IPS-18c (cell line): Measurements from ENCODE around the gene FAS.

Experiments
- H3K4me3 ChIP-seq: 2 replicates; pipeline ENCODE4 v1.7.0; 2013; ENCODE audit warnings: low read depth, mild to moderate bottlenecking, low read length, moderate library complexity; ENCODE audit not compliant: insufficient read depth
- H3K9me3 ChIP-seq: one replicate; pipeline ENCODE4 v1.6.1; 2013; ENCODE audit warnings: mild to moderate bottlenecking, low read length, moderate library complexity; ENCODE audit not compliant: control insufficient read depth, insufficient read depth

The FAS gene

DNA sequence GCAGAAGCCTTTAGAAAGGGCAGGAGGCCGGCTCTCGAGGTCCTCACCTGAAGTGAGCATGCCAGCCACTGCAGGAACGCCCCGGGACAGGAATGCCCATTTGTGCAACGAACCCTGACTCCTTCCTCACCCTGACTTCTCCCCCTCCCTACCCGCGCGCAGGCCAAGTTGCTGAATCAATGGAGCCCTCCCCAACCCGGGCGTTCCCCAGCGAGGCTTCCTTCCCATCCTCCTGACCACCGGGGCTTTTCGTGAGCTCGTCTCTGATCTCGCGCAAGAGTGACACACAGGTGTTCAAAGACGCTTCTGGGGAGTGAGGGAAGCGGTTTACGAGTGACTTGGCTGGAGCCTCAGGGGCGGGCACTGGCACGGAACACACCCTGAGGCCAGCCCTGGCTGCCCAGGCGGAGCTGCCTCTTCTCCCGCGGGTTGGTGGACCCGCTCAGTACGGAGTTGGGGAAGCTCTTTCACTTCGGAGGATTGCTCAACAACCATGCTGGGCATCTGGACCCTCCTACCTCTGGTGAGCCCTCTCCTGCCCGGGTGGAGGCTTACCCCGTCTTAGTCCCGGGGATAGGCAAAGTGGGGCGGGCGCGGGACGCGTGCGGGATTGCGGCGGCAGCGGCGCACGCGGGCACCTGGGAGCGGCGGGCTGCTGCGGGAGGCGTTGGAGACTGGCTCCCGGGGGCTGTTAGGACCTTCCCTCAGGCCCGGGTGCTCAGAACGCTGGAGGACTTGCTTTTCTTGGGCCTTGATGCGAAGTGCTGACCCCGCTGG lies at the start of gene FAS:
TSS of gene FAS (plus strand) at position 415 of the 777 bp plus-strand sequence. CDS start at position 494, 79 bp downstream.
- peaks cover 2% of the 10 kb centered on the region for H3K9me3 ChIP-seq
- peak within 1 kb of the TSS; percentile 89 for H3K4me3 ChIP-seq

DNA sequence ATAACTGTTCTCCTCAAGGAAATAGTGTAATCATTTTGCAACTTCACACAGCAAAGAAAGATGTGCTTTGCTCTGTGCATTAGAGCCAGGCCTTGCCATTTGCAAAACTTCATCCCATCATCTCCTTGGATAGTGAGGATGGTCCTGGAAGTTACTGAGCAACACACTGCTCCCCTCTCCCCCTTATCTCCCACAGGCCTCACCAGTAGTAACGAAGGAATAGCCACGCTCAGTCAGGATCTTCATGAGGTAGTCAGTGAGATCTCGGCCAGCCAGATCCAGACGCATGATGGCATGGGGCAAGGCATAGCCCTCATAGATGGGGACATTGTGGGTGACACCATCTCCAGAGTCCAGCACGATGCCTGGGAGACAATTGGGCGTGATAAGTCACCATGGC lies 49.6 kb upstream of the FAS start:
- Histone ChIP-seq H3K4me3 (no peak overlapping the region), H3K9me3 (no peaks in the 10 kb centered on the region)

DNA sequence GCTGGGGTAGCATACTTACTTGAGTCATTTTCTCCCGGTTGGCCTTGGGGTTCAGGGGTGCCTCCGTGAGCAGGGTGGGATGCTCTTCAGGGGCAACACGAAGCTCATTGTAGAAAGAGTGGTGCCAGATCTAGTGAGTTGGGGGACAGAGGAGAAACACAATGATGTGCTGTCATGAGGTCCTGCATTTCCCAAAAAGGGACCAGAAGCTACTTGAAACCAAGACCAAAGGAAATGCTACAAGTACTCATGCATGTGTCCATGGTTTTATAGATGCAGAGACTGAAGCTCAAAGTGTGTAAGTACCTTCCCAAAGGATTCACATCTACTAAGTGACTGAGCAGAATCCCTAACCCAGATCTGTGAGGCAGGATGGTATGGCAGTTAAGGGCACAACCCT lies 46.8 kb upstream of the FAS start:
- H3K9me3 ChIP-seq: no peaks in the 10 kb centered on the region
- no peak overlapping the region for H3K4me3 ChIP-seq

DNA sequence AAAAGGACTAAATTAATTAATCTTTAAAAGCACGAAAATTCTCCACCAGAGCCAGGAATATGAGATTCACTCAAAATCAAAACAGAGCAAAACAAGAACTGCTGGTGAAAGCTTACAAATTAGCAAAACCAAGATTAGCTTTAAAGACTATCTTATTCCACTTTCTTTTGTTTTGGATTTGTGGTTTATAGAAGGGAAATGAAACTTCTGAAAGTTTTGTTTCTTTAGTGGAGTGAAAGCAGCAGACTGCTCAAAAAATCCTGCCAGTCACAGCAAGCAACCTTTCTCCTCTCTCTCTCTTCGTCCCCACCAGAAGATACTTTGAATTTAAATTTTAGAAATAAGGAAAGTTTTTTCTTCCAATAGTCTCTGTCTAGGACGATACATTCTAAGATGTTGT lies 45.8 kb upstream of the FAS start:
- no peaks in the 10 kb centered on the region for H3K9me3 ChIP-seq
- no peak overlapping the region for H3K4me3 ChIP-seq

DNA sequence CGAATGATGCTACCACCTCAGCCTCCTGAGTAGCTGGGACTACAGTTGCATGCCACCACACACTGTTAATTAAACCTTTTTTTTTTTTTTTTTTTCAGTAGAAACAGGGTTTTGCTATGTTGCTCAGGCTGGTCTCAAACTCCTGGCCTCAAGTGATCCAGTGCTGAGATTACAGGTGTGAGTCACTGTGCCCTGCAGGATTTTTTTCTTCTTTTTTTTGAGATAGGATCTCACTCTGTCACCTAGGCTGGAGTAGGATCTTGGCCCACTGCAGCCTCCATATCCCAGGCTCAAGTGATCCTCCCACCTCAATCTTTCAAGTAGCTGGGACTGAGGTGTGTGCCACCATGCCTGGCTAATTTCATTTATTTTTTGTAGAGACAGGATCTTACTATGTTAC lies 44.4 kb upstream of the FAS start:
- no peaks in the 10 kb centered on the region for H3K9me3 ChIP-seq
- H3K4me3 ChIP-seq: no peak overlapping the region

DNA sequence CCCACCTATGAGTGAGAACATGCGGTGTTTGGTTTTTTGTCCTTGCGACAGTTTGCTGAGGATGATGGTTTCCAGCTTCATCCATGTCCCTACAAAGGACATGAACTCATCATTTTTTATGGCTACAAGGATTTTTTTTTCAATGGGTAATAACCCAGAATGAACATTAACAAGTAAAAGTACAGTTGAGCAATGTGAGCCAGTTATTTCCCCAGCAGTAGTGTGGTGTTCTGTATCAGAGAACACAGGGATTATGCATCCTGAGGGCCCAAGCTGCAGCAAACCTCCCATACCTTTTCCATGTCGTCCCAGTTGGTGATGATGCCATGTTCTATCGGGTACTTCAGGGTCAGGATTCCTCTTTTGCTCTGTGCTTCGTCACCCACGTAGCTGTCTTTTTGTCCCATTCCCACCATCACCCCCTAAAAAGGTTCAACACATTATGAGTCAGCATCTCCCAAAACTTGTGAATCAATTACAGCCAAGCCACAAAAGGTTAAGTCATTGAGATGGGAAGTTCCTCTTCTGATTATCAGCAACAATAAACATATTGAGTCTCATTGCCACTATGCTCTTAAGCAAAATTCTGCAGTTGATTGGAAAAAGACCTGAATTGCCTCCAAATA lies 43.5 kb upstream of the FAS start:
- Histone ChIP-seq H3K9me3 (no peaks in the 10 kb centered on the region), H3K4me3 (no peak overlapping the region)

DNA sequence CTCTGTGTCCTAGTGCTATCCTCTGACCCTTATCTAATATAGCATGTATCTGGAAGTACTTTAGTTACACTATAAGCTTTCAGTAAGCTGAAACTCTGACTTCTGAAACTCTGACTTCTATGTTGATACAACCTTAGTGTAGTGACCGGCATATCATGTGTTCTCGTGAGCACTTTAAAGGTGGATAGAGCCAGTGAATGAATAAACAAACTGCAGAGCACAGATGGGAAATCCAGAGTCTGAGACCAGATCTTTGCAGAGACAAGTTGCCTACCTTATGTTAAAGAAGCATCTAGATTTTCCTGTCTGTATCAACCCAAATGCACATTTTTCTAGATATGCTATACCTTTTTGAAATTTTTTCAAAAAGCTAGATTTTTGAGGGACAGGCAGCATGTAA lies 41.5 kb upstream of the FAS start:
- Histone ChIP-seq H3K9me3 (no peaks in the 10 kb centered on the region), H3K4me3 (no peak overlapping the region)

DNA sequence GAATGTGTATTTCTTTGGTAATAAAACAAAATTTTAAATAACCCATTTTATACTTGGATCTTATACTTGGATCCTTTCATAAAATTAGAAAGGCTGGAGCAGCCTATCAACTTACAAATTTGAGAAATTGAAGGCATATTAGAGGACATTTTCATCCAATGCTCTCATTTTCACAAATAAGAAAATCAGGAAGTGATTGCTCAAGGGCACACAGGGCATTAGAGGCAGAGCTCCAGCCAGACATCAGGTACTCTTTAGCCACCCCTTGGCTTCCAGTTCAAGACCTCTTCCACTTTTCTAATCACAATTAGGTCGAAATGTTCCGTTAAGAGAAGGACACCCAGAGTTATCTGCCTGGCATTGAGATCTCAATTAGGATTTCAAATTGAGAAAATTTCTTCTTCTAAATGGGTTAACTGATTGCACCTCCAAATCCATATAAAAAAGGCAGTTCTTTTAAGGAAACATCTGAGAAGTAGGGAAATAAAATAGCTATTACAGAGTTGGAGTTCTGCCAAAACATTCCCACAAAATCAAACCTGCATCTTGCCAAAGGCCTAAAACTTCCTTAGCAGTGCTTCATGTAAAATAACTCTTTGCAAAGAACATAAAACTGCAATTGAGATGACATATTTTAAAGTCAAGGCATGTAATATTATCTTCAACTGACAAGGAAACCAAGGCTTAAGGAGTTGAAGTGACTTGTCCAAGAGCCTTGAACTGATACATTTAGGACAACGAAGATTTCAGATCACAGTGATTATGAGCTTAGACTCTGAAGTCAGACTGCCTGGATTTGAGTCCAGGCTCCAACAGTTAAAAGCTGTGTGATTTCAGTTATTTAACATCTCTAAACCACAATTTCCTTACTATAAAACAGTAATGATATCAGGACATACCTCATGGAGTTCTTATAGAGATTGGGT lies 40.4 kb upstream of the FAS start:
- no peaks in the 10 kb centered on the region for H3K9me3 ChIP-seq
- H3K4me3 ChIP-seq: no peak overlapping the region

DNA sequence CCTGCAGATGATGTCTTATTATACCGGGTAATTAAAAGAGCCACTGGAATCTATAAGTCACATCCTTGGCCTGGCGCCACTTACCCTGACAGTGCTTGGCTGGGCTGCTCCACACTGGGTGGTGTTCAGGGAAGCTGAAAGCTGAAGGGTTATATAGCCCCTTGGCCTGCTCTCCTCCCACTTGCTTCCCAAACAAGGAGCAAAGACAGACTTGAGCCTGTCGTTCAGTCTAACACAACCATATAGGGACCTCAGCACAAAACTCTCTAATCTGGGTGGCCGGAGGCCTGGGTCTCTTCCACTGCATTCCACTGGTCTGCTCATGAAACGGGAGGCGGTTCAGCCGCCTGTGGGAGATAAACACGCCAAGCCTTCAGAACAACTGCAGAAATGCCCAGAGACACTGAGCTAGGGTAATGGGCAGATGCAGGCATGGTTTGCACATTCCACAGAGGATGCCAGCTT lies 37.9 kb upstream of the FAS start, which contains the start of gene ACTA2:
TSS of gene ACTA2 (minus strand) at position 127 of the 465 bp plus-strand sequence. CDS start 3,843 bp downstream, outside the sequence.
- H3K4me3 ChIP-seq: no peak within 1 kb of the TSS
- H3K9me3 ChIP-seq: no peaks in the 10 kb centered on the region

DNA sequence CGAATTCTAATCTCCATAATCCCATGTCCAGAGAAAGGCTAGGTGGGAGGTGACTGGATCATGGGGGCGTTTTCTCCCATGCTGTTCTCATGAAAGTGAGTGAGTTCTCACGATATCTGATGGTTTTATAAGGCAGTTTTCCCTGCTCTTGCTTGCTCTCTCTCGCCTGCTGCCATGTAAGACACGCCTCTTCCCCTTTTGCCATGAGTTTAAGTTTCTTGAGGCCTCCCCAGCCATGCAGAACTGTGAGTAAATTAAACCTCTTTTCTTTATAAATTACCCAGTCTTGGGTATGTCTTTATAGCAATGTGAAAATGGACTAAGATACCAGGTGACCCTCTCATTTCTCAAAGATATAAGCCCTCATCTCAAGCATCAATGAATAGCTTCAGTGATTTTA lies 36.9 kb upstream of the FAS start:
- no peaks in the 10 kb centered on the region for H3K9me3 ChIP-seq
- H3K4me3 ChIP-seq: no peak overlapping the region

DNA sequence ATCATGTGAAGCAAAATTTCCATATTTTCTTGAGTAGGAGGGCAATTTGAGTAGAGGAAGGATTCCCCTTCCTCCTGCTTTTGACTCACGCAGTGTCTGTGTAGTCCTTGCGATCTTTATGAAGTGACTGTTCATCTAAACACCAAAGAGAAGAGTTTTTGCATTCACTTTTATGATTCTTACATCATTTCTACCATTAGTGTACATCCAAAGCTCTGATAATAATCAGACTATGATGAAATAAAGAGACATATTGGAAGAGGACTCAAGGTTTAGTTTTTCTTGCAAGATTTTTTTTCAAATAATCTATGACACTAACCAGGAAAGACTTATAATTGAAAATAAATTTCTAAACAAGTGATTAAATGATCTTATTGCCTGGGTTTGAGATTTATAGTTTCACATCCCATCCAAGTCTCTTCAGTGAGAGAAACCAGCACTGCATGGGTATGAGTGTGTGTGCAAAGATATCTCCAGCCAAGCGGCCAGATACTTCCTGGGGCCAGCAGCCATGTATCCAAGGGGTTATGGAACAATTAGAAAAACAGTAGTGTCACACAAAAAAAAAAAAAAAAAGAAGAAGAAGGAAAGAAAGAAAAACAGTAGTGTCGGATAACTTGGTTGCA lies 36.0 kb upstream of the FAS start:
- no peak overlapping the region for H3K4me3 ChIP-seq
- no peaks in the 10 kb centered on the region for H3K9me3 ChIP-seq

DNA sequence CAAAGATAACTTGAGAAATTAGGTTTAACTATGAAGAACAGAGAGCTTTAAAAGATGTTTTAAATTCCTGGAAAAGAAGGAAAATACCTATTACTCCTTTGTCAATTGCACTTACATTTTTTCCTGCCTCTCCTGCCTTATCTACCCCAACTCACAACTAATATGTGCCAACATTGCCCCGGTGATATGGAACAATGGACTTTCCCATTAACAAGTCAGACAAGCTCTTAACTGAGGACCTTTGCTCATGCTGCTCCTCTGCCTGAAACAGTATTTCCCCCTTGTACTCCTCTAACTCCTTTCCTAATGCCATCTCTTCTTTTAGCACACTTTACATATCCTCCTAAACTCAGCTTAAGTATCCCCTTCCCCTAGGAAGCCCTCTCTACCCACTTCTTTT lies 33.2 kb upstream of the FAS start:
- H3K4me3 ChIP-seq: no peak overlapping the region
- no peaks in the 10 kb centered on the region for H3K9me3 ChIP-seq

DNA sequence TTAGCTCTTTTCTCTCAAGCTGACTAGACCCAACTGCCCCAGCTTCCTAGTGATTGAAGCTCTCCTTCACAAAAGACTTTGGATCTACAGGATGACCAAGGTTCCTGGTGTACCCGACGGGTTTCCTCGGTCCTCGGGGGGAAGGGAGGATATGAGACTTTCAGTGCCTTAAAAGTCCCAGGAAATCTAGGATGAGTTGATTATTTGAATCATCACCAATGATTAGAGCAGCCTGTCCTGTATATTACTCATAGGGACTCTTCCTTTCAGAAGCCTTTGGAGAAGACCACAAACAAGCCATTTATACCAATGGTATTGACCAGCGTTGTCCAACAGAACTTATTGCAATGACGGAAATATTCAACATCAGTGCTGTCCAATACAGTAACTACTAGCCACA lies 31.9 kb upstream of the FAS start:
- no peak overlapping the region for H3K4me3 ChIP-seq
- no peaks in the 10 kb centered on the region for H3K9me3 ChIP-seq

DNA sequence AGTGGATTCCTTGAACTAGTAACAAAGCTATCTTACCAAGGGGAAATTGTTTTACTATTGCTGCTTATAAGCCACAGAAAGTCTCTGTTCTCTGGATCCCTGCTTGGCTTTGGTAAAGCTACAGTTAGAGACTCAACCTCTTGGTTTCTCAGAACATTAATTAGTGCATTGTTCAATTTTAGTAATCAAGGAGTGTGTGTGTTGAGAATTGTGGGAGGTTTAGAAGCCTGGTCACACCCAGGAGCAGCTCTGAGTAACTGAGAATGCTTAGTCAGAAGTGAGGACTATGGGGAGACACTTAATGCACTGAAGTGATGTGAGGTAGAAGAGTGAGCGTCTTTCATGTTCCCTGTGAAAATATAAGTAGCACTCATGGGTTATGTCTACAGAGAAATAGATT lies 29.8 kb upstream of the FAS start:
- Histone ChIP-seq H3K4me3 (no peak overlapping the region), H3K9me3 (no peaks in the 10 kb centered on the region)

DNA sequence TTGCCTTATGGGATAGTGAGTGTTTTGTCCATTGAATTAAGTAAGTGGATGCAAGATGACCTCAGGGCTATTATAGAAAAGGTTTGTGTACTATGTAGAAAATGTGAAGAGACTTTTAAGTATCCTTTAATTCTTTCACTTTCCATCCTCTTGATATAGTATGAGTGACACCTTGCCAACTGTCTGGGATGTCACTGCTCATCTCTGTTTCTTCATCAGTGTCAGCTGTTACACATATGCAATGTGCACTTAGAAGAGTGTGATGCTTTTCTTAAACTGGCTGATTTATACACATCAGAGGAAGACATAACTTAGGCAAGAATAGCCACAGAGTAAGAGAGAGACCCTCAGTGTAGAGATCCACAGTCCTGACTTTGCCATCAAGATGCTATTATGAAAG lies 29.3 kb upstream of the FAS start:
- no peaks in the 10 kb centered on the region for H3K9me3 ChIP-seq
- H3K4me3 ChIP-seq: no peak overlapping the region

DNA sequence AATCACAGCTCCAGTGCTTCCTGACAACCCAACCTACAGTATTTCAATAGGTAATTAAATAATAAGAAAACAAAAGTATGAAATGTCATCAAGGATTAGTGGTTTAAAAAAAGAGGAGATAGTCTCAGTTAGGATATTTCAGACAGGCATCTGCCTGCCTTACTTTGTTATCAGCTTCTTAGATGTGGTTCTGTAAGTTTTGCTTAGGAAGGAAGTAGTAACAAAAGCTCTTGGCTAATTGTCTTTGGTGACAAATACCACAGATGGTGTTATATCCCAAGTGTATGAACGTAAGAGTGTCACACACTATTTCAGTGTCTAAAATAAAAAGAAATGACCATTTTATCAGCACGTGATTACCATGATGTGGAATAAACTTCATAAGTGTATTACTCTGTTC lies 28.3 kb upstream of the FAS start:
- H3K4me3 ChIP-seq: no peak overlapping the region
- H3K9me3 ChIP-seq: no peaks in the 10 kb centered on the region

DNA sequence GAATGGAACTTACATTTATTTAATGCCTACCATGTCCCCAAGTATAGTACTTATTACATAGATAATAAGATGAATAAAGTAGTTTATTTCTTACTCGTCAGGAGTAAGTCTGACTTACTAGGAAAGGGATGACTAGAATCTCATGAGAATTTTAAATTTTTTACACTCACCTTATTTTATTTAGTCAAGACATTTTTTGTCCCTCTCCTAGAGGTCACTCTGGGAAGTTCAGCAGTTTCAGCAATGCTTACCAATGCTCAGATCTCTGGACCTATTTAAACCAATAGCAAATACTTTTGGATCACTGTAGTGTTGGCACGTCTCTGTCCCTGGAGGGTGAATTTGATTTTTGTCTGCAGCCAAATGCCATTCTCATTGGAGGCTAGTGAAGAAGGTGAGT lies 27.3 kb upstream of the FAS start:
- H3K4me3 ChIP-seq: no peak overlapping the region
- H3K9me3 ChIP-seq: no peaks in the 10 kb centered on the region
